ENCODE results near the gene TXNRD2.

The TXNRD2 gene

GRCh38 chr22:19862619-19863246 lies 78.9 kb downstream of the TXNRD2 start:
- DNase-seq (ENCODE audit: low read depth) = no peak

- DNase-seq (ENCODE audit: low read depth) = no peak
Observed at GRCh38 chr22:19859861-19860510, 81.6 kb downstream of the TXNRD2 start.

- DNase-seq (ENCODE audit: low read depth) = no peak
Observed at GRCh38 chr22:19857382-19857781, 84.2 kb downstream of the TXNRD2 start.

- DNase-seq (ENCODE audit: low read depth) = peak; percentile 81
Observed at GRCh38 chr22:19855504-19856409, 85.9 kb downstream of the TXNRD2 start.

- DNase-seq (ENCODE audit: low read depth) = peak; percentile 98
Observed at GRCh38 chr22:19854778-19855503, 86.7 kb downstream of the TXNRD2 start, which contains the start of the genes GNB1L and RTL10. Gene GNB1L, minus strand, starts transcription at chr22:19854874. Its CDS starts 33,519 bp downstream, at chr22:19821355. Gene RTL10, minus strand, starts transcription at chr22:19854874. Its CDS starts 2,613 bp downstream, at chr22:19852261.

GRCh38 chr22:19853879-19854777 lies 87.5 kb downstream of the TXNRD2 start:
- peak; percentile 17 for DNase-seq (ENCODE audit: low read depth)

- DNase-seq (ENCODE audit: low read depth) = no peak
Observed at GRCh38 chr22:19853058-19853878, 88.3 kb downstream of the TXNRD2 start.

- no peak for DNase-seq (ENCODE audit: low read depth)
Observed at GRCh38 chr22:19852177-19852781, 89.3 kb downstream of the TXNRD2 start.

- DNase-seq (ENCODE audit: low read depth) = no peak
Observed at GRCh38 chr22:19851291-19852176, 90.1 kb downstream of the TXNRD2 start.

GRCh38 chr22:19850763-19851109 lies 90.9 kb downstream of the TXNRD2 start:
- no peak for DNase-seq (ENCODE audit: low read depth)

- no peak for DNase-seq (ENCODE audit: low read depth)
Observed at GRCh38 chr22:19849835-19850762, 91.5 kb downstream of the TXNRD2 start.

- DNase-seq (ENCODE audit: low read depth) = peak; percentile 55
Observed at GRCh38 chr22:19848298-19849224, 93.1 kb downstream of the TXNRD2 start.

GRCh38 chr22:19847345-19847632 lies 94.3 kb downstream of the TXNRD2 start:
- DNase-seq (ENCODE audit: low read depth) = no peak

- DNase-seq (ENCODE audit: low read depth) = no peak
Observed at GRCh38 chr22:19846620-19847344, 94.8 kb downstream of the TXNRD2 start.

- no peak for DNase-seq (ENCODE audit: low read depth)
Observed at GRCh38 chr22:19845054-19845722, 96.4 kb downstream of the TXNRD2 start.
